ENCODE data around the gene WDR90.

Gene WDR90

GRCh38 chr16:638836-639235 lies 10.3 kb upstream of the WDR90 start:
- no peak for DNase-seq (ENCODE audit: low spot score)

DNA sequence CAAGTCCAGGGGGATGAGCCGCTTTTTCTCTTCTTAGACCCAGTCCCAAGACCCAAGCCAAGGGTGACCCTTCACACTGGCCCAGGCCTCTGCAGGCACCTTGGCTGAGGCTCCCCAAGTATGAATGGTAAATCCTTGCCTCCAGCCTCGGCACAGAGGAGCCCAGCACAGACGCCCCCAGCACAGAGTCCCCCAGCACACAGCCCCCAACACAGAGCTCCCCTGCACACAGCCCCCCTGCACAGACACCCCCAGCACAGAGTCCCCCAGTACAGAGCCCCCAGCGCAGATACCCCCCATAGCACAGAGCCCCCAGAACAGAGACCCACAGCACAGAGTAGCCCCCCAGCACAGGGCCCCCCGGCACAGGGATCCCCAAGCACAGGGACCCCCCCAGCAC lies 8.6 kb upstream of the WDR90 start:
- DNase-seq (ENCODE audit: low spot score) = no peak

DNA sequence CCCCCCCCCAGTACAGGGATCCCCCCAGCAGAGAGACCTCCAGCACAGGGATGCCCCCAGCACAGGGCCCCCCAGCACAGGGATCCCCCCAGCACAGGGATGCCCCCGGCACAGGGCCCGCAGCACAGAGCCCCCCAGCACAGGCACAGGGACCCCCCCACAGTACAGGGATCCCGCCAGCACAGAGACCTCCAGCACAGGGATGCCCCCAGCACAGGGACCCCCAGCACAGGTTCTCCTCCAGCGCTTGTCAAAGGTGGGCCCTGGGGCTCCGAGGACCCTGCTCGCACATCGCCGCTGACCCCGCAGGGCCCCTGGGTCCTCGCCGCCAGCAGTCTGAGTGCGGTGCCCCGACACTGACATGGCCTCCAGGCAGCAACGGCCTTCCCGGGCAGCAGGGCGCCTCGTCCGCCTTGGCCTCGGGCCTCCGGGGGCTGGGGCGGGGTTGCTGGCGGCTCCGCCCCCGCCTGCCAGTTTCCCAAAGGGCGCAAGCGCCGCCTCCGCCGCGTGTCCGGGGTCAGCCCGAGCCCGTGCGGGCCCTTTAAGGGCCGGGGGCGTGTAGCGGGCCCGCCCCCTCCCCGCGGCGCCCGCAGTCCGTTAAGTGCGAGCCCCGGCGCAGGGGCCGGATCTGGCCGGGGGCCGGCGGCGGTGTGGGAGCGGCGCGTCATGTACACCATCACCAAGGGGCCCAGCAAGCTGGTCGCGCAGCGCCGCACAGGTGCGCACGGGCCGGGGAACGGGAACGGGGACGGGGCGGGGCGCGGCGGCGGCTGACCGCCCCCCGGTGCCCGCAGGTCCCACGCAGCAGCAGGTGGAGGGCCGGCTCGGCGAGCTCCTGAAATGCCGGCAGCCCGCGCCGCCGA lies 7.6 kb upstream of the WDR90 start, which contains the start of gene MCRIP2:
Gene MCRIP2, plus strand, starts transcription at position 503 of the 863 bp plus-strand sequence. Its CDS starts 164 bp downstream, at position 667.
- peak; percentile 68 for DNase-seq (ENCODE audit: low spot score)

- DNase-seq (ENCODE audit: low spot score) = no peak
Measured at GRCh38 chr16:642189-643049, 6.7 kb upstream of the WDR90 start.

DNA sequence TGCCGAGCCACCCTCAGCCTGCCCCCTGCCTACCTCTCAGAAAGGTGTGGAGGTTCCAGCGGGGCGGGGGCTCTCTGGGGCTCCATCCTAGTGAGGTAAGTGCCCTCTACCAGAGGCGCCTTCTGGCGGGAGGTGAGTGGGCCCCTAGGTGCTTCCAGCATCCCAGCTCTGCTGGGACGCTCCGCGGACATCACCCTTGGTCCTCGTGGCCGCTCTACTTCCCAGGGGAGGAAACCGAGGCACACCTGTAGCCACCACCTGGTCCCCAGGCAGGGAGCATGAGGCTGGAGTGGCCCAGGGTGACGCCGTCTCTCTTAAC lies 6.2 kb upstream of the WDR90 start:
- no peak for DNase-seq (ENCODE audit: low spot score)

- DNase-seq (ENCODE audit: low spot score) = no peak
Measured at GRCh38 chr16:644556-644955, 4.6 kb upstream of the WDR90 start.

GRCh38 chr16:645852-646678 lies 3.1 kb upstream of the WDR90 start:
- DNase-seq (ENCODE audit: low spot score) = no peak

GRCh38 chr16:646679-647172 lies 2.4 kb upstream of the WDR90 start:
- DNase-seq (ENCODE audit: low spot score) = no peak

DNA sequence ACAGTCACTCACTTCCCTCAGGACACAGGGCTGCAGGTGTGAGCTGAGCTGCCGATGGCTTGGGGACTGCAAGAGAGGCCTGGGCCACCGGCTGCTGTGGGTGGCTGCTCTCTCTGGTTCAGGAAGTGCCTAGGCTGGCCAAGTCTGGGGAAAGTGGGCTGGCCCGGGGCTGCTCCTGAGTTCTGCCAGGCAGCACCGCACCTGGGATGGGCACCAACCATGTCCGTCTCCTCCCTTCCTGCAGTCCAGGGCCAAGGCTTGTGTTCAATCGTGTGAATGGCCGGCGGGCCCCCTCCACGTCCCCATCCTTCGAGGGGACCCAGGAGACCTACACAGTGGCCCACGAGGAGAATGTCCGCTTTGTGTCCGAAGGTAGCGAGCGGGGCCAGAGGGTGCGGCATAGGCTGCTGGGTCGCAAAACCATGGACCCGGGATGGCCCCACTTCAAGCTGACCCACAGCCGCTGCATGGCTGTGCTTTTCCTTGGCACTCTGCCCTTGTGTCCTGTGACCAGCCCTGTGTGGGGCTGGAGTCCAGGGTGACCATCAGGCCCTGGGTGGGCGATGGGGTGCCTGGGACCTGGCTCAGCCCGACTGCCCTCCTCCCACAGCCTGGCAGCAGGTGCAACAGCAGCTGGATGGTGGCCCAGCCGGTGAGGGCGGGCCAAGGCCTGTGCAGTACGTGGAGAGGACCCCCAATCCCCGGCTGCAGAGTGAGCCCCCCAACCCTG lies 1.8 kb upstream of the WDR90 start:
- DNase-seq (ENCODE audit: low spot score) = no peak

GRCh38 chr16:648071-648780 lies 939 bp upstream of the WDR90 start:
- DNase-seq (ENCODE audit: low spot score) = no peak

DNA sequence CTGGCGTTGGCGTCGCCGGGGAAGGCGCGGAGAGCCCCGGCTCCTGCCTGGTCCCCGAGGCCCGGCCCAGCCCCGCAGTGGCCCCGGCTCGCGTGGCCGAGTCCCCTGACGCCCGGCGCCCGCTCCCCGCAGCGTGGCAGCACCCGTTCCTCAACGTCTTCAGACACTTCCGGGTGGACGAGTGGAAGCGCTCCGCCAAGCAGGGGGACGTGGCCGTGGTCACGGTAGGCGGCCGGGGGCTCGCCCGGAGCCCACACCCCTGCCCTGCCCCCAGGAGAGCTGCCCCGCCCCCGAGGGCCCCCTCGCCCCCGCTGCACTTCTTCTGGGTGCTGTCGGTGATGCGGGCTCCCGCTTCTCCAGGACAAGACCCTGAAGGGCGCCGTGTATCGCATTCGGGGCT lies 466 bp downstream of the WDR90 start:
- no peak for DNase-seq (ENCODE audit: low spot score)

DNA sequence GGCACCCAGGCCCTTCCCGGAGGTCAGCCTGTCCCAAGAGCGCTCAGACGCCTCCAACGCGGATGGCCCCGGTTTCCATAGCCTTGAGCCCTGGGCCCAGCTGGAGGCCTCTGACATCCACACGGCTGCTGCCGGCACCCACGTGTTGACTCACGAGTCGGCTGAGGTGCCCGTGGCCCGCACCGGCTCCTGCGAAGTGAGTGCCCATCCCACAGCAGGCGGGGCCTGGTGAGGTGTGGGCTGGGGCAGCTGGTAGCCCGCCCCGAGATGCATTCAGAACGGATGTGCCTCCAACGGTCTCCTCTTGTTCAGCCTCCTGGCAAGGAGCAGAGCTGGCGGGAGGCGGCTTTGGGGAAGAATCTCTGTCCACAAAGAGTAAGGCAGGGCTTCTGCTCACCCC lies 2.7 kb downstream of the WDR90 start:
- no peak for DNase-seq (ENCODE audit: low spot score)

- no peak for DNase-seq (ENCODE audit: low spot score)
Measured at GRCh38 chr16:652454-653305, 3.5 kb downstream of the WDR90 start.

GRCh38 chr16:654034-654433 lies 4.9 kb downstream of the WDR90 start:
- no peak for DNase-seq (ENCODE audit: low spot score)

DNA sequence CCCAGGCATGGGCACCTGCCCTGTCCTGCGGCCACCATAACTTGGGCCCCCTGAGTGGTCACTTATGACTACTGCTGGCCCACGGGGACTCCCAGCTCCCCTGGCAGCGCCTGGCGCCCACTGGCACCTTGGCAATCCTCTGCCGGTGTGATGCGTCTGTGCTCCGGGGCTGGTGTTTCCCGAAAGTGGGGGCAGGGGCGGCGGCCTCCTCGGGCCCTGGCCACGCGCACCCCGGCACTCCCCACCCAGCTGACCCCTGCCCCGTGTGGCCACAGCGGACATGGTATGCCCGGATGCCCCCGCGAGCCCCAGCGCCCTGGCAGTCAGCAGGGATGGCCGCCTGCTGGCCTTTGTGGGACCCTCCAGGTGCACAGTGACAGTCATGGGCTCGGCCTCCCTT lies 8.3 kb downstream of the WDR90 start:
- no peak for DNase-seq (ENCODE audit: low spot score)

GRCh38 chr16:658679-659571 lies 9.8 kb downstream of the WDR90 start:
- no peak for DNase-seq (ENCODE audit: low spot score)

GRCh38 chr16:659618-660017 lies 10.5 kb downstream of the WDR90 start:
- DNase-seq (ENCODE audit: low spot score) = no peak

DNA sequence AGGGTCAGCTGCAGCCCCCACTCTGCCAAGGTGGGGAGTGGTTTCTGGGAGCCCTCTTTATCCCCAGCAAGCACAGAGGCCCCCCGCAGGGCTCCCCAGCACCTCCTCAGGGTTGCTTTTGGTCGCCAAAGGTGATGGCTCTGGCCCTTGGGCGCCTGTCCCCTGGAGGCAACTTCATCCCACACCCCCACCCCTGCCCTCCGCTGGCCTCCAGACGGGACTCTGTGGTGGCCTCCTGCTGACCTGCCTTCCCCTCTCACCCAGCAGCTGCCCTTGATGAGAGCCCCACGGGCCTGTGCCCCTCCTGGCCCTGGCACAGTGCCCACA lies 10.9 kb downstream of the WDR90 start:
- DNase-seq (ENCODE audit: low spot score) = no peak

Measured in globus pallidus (tissue), 1 donor.